ENCODE measurements around the gene TDP1. TPM values are rescaled to one million over a fixed set of nuclear protein-coding genes. Genes with fewer than 3 reads are reported as not detected.

Gene TDP1
- total and polyA plus RNA-seq, 9 of the 15 experiments (the other 6 are each of a cell fraction or from before 2014, with no cell fraction given), result 21.4 to 41.6 (median 32.3) TPM

DNA sequence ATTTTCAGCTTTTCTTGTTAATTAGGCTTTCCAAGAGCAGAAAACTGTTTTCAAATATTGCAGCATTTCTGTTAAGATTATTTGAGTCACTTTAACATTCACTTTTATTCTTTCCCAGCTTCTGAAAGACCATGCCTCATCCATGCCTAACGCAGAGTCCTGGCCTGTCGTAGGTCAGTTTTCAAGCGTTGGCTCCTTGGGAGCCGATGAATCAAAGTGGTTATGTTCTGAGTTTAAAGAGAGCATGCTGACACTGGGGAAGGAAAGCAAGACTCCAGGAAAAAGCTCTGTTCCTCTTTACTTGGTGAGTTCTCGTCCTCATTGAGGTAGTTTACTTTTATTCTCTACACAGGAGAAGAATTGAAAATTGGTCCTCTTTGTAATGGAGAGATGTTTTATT lies 33.1 kb downstream of the TDP1 start (continued):
- TF ChIP-seq, protein P1, sequence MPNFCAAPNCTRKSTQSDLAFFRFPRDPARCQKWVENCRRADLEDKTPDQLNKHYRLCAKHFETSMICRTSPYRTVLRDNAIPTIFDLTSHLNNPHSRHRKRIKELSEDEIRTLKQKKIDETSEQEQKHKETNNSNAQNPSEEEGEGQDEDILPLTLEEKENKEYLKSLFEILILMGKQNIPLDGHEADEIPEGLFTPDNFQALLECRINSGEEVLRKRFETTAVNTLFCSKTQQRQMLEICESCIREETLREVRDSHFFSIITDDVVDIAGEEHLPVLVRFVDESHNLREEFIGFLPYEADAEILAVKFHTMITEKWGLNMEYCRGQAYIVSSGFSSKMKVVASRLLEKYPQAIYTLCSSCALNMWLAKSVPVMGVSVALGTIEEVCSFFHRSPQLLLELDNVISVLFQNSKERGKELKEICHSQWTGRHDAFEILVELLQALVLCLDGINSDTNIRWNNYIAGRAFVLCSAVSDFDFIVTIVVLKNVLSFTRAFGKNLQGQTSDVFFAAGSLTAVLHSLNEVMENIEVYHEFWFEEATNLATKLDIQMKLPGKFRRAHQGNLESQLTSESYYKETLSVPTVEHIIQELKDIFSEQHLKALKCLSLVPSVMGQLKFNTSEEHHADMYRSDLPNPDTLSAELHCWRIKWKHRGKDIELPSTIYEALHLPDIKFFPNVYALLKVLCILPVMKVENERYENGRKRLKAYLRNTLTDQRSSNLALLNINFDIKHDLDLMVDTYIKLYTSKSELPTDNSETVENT (CRISPR knock-in tag; IDR thresholded peaks at IDR 0.05), result no peak

DNA sequence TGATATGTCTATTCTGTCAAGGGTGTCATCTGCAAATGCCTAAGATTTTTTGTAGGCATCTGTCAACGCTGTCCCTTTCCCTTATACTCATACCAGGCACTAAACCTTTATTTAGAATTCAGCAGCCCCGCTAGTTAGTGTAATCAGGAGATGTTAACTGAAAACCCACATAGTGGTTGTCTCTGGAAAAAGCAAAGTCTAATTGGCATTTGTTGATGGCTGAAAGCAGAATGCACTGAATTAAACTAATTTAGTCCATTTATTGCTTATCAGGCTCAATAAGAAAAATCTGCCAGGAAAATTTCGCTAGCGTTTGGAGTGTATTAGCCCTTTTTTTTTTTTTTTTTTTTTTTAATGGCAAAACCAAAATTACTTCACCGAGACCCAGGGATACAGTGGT lies 34.5 kb downstream of the TDP1 start:
- H3K4me1 ChIP-seq (replicated peaks in 1 of 2; ENCODE audit: control insufficient read depth in 2 of 2, insufficient read depth in 2 of 2, low read length in 2 of 2), result no peaks in the 10 kb centered on the region
- H3K36me3 ChIP-seq (ENCODE audit: control insufficient read depth, insufficient read depth, low read length), result peaks cover 61% of the 10 kb centered on the region; the same call in 2 of the 3 replicates
- no peaks in the 10 kb centered on the region for H3K9me3 ChIP-seq (replicated peaks; ENCODE audit: control insufficient read depth, insufficient read depth, low read depth, low read length)
- no peaks in the 10 kb centered on the region for H3K27me3 ChIP-seq (ENCODE audit: control insufficient read depth in 2 of 2, insufficient read depth in 2 of 2, low read length in 2 of 2)
- ATAC-seq, result no peak
- ChIA-PET POLR2A (no interaction called here), CTCF (ENCODE audit: low intra/inter-chr PET ratio) (no interaction called here)
- no peaks in the 10 kb centered on the region for H4K20me1 ChIP-seq (replicated peaks; ENCODE audit: control insufficient read depth, insufficient read depth, low read length)
- H3K4me2 ChIP-seq (ENCODE audit: insufficient read depth, low read length), result no peak overlapping the region
- FAIRE-seq, result no peak
- TF ChIP-seq, protein P2, sequence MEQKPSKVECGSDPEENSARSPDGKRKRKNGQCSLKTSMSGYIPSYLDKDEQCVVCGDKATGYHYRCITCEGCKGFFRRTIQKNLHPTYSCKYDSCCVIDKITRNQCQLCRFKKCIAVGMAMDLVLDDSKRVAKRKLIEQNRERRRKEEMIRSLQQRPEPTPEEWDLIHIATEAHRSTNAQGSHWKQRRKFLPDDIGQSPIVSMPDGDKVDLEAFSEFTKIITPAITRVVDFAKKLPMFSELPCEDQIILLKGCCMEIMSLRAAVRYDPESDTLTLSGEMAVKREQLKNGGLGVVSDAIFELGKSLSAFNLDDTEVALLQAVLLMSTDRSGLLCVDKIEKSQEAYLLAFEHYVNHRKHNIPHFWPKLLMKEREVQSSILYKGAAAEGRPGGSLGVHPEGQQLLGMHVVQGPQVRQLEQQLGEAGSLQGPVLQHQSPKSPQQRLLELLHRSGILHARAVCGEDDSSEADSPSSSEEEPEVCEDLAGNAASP (IDR thresholded peaks at IDR 0.05), result no peak
- TF ChIP-seq, protein P3, sequence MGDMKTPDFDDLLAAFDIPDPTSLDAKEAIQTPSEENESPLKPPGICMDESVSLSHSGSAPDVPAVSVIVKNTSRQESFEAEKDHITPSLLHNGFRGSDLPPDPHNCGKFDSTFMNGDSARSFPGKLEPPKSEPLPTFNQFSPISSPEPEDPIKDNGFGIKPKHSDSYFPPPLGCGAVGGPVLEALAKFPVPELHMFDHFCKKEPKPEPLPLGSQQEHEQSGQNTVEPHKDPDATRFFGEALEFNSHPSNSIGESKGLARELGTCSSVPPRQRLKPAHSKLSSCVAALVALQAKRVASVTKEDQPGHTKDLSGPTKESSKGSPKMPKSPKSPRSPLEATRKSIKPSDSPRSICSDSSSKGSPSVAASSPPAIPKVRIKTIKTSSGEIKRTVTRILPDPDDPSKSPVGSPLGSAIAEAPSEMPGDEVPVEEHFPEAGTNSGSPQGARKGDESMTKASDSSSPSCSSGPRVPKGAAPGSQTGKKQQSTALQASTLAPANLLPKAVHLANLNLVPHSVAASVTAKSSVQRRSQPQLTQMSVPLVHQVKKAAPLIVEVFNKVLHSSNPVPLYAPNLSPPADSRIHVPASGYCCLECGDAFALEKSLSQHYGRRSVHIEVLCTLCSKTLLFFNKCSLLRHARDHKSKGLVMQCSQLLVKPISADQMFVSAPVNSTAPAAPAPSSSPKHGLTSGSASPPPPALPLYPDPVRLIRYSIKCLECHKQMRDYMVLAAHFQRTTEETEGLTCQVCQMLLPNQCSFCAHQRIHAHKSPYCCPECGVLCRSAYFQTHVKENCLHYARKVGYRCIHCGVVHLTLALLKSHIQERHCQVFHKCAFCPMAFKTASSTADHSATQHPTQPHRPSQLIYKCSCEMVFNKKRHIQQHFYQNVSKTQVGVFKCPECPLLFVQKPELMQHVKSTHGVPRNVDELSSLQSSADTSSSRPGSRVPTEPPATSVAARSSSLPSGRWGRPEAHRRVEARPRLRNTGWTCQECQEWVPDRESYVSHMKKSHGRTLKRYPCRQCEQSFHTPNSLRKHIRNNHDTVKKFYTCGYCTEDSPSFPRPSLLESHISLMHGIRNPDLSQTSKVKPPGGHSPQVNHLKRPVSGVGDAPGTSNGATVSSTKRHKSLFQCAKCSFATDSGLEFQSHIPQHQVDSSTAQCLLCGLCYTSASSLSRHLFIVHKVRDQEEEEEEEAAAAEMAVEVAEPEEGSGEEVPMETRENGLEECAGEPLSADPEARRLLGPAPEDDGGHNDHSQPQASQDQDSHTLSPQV (IDR thresholded peaks at IDR 0.05), result no peak
- TF ChIP-seq, protein P4, sequence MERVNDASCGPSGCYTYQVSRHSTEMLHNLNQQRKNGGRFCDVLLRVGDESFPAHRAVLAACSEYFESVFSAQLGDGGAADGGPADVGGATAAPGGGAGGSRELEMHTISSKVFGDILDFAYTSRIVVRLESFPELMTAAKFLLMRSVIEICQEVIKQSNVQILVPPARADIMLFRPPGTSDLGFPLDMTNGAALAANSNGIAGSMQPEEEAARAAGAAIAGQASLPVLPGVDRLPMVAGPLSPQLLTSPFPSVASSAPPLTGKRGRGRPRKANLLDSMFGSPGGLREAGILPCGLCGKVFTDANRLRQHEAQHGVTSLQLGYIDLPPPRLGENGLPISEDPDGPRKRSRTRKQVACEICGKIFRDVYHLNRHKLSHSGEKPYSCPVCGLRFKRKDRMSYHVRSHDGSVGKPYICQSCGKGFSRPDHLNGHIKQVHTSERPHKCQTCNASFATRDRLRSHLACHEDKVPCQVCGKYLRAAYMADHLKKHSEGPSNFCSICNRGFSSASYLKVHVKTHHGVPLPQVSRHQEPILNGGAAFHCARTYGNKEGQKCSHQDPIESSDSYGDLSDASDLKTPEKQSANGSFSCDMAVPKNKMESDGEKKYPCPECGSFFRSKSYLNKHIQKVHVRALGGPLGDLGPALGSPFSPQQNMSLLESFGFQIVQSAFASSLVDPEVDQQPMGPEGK (CRISPR knock-in tag; IDR thresholded peaks at IDR 0.05; ENCODE audit: borderline replicate concordance), result no peak
- no TSS peak for BruUV-seq (replicated peaks)
- no peak for DNase-seq (ENCODE audit: extremely low read depth in 1 of 4, low spot score in 3 of 4)
- no peak overlapping the region for H2AFZ ChIP-seq (ENCODE audit: low read depth, low read length)
- H3K9me1 ChIP-seq (ENCODE audit: control insufficient read depth, insufficient read depth, low read length), result no peaks in the 10 kb centered on the region
- H3K4me3 ChIP-seq, result no peak overlapping the region
- H3K79me2 ChIP-seq (ENCODE audit: control insufficient read depth, insufficient read depth, low read length), result no peaks in the 10 kb centered on the region
- H3K9ac ChIP-seq (ENCODE audit: insufficient read depth in 1 of 2, low read depth in 2 of 2, low read length in 2 of 2), result no peak overlapping the region
- no peak overlapping the region for H3K27ac ChIP-seq (ENCODE audit: extremely low read depth, low read depth, low read length)
- intact Hi-C loops (cut with micrococcal nuclease), result no loop called here
- in situ Hi-C loops (cut with MboI), result no loop called here
- WGBS (ENCODE audit: insufficient coverage, low coverage, missing lambda C conversion rate), result 97% methylated on average over 3 of the region's 5 CpGs
